HepG2 (cell line): ENCODE results near the gene THRA.

Source experiments
- KAT2B ChIP-seq: fragments of 150-350 bp; IDR thresholded peaks from 2 replicates; pipeline ENCODE4 v1.6.1; 2014; ENCODE audit warnings: low read depth, low read length, borderline replicate concordance
- PBX3 ChIP-seq: sonication (generic); formaldehyde crosslinking; IDR thresholded peaks from 2 replicates; pipeline ENCODE4 v1.8.1; 2023; ENCODE audit warnings: missing genetic modification reagents, inconsistent platforms, borderline replicate concordance
- POLR2A ChIP-seq, 2 experiments: IDR thresholded peaks; 2 replicates each; pipeline ENCODE4 v1.6.1; 2011; ENCODE audit warnings: low read depth in 2 of 2, low read length in 2 of 2, mild to moderate bottlenecking in 1 of 2, moderate library complexity in 1 of 2; ENCODE audit not compliant: insufficient read depth in 1 of 2

DNA sequence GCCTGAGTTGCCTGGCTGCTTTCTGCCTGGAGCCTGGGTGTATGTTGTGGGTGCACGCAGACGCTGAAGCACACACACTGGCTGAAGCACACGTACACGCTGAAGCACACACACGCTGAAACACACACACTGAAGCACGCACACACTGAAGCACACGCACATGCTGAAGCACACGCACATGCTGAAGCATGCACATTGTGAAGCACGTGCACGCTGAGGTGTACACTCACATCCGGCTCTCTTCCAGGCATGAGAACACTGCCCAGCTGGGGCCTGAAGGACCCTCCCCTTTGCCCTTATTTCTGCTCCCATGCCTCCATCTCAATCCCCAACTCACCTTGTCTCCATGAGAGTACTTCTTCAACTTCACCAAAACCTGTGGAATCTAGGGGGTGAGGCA, 31.1 kb upstream of the THRA start:
- no peak for TF ChIP-seq POLR2A (IDR thresholded peaks at IDR 0.05; ENCODE audit: insufficient read depth in 1 of 2, low read depth in 2 of 2, low read length in 2 of 2)
- no peak for TF ChIP-seq PBX3 (CRISPR knock-in tag)
- no peak for TF ChIP-seq KAT2B
